ENCODE data around the gene PAIP2. TPM values are rescaled to one million over a fixed set of nuclear protein-coding genes. Genes with fewer than 3 reads are reported as not detected.

The PAIP2 gene
- total RNA-seq, 1 experiment from 2014 or later, result 108 TPM

DNA sequence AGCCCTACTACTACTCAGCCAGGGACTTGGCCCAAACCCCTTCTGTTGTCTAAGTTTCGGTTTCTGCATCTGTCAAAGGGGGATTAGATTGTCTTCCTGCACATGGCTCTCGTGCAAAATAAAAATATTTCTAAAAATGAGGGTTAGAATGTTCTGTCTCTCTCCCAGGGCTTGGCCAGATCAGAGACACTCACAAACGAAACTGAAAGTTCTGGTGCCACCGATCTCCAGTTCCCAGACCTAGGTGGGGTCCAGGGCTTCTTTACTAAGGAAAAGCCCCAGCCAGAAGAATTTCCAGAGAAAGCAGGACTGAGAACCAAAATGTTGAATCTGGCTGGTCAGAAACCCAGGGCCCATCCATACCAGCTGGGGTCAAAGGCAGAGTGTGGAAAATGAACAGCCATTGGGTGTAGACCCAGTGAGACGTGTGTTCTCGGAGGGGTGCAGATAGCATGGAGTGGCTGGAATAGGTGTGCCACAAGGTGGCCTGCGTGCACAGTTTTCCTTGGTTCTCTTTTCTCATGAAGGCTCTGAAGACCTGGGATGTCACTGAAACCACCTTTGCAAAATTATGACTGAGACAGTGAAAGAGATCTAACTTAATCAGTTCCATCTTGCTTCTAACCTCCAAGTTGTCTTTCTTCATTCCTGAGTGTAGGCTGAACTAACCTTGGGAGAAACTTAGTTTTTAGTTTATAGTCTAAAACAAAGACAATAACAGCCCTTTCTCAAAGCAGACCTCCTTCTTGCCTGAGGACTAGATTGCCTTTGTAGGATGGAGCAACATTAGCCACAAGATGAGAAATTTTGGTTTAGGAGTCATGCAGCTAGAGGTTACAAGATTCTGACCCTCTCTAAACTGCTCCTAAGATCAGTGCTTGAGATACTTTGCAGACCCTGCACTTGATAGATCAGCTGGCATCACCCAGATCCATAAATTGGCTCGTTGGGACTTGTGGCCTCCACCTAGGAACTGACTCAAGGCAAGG lies 43.7 kb downstream of the PAIP2 start:
- CTCF ChIA-PET, result no interaction called here
- no TSS peak for BruUV-seq (replicated peaks)
- TF ChIP-seq SP1 (IDR thresholded peaks at IDR 0.05; ENCODE audit: low read depth) (no peak), JUND (IDR thresholded peaks at IDR 0.05) (no peak), ZFX (IDR thresholded peaks at IDR 0.05) (no peak), EGR1 (IDR thresholded peaks at IDR 0.05; ENCODE audit: low read depth) (no peak), EZH2phosphoT487 (IDR thresholded peaks at IDR 0.05; ENCODE audit: borderline replicate concordance) (no peak), POLR2A (IDR thresholded peaks at IDR 0.05; ENCODE audit: borderline replicate concordance, extremely low read depth, insufficient read depth, insufficient read length) (no peak)
- TF ChIP-seq, protein P1, sequence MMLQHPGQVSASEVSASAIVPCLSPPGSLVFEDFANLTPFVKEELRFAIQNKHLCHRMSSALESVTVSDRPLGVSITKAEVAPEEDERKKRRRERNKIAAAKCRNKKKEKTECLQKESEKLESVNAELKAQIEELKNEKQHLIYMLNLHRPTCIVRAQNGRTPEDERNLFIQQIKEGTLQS (IDR thresholded peaks at IDR 0.05), result no peak
- TF ChIP-seq, protein P2, sequence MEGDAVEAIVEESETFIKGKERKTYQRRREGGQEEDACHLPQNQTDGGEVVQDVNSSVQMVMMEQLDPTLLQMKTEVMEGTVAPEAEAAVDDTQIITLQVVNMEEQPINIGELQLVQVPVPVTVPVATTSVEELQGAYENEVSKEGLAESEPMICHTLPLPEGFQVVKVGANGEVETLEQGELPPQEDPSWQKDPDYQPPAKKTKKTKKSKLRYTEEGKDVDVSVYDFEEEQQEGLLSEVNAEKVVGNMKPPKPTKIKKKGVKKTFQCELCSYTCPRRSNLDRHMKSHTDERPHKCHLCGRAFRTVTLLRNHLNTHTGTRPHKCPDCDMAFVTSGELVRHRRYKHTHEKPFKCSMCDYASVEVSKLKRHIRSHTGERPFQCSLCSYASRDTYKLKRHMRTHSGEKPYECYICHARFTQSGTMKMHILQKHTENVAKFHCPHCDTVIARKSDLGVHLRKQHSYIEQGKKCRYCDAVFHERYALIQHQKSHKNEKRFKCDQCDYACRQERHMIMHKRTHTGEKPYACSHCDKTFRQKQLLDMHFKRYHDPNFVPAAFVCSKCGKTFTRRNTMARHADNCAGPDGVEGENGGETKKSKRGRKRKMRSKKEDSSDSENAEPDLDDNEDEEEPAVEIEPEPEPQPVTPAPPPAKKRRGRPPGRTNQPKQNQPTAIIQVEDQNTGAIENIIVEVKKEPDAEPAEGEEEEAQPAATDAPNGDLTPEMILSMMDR (IDR thresholded peaks at IDR 0.05 in 2 of 3, conservative IDR thresholded peaks at IDR 0.05 in 1 of 3; ENCODE audit: borderline replicate concordance in 1 of 3, insufficient read depth in 1 of 3, low read depth in 2 of 3, low read length in 2 of 3), result peak in 2 of 3 experiments; percentile 23 to 30; a peak in 2 of 6 replicates
- H3K4me2 ChIP-seq (ENCODE audit: low read length), result no peak overlapping the region
- no peak overlapping the region for H3K4me3 ChIP-seq (replicated peaks in 1 of 2; ENCODE audit: low read depth in 1 of 2, low read length in 2 of 2)
- no peaks in the 10 kb centered on the region for H3K36me3 ChIP-seq (ENCODE audit: control insufficient read depth in 1 of 2, insufficient read depth in 2 of 2, low read length in 2 of 2)
- H3K27me3 ChIP-seq (ENCODE audit: insufficient read depth, low read length), result no peaks in the 10 kb centered on the region
- ATAC-seq (peak; percentile 57), DNase-seq (ENCODE audit: low read depth, low spot score) (no peak)
- H2AFZ ChIP-seq (ENCODE audit: low read depth, low read length, poor library complexity, severe bottlenecking), result no peak overlapping the region
- no peak overlapping the region for H3K9ac ChIP-seq (ENCODE audit: low read length)
- intact Hi-C loops (cut with micrococcal nuclease), result no loop called here
- H3K79me2 ChIP-seq (ENCODE audit: insufficient read depth, low read length), result no peaks in the 10 kb centered on the region
- RAD21 ChIA-PET (ENCODE audit: low non-redundant PET in 1 of 2, low total read pairs in 2 of 2, uncharacterized antibody in 2 of 2, unreplicated experiment in 2 of 2), result no interaction called here
- peaks cover 9% of the 10 kb centered on the region in 2 experiments; a peak in 2 of 4 replicates for H3K4me1 ChIP-seq (ENCODE audit: control insufficient read depth in 1 of 2, insufficient read depth in 2 of 2, low read length in 2 of 2)
- no peaks in the 10 kb centered on the region for H4K20me1 ChIP-seq (ENCODE audit: insufficient read depth)
- no peak overlapping the region for H3K27ac ChIP-seq (ENCODE audit: low read depth, low read length)
- H3K9me2 ChIP-seq (ENCODE audit: insufficient read depth), result no peaks in the 10 kb centered on the region
- POLR2A ChIA-PET, result no interaction called here
- H3K9me3 ChIP-seq (ENCODE audit: control insufficient read depth in 1 of 2, insufficient read depth in 1 of 2, low read depth in 1 of 2, low read length in 2 of 2), result no peaks in the 10 kb centered on the region

All from HCT116 (cell line).